Bronchial epithelial cell (primary cell): ENCODE data around the gene HMCN2. TPM values are rescaled to one million over a fixed set of nuclear protein-coding genes. Genes with fewer than 3 reads are reported as not detected.
A peak's percentile ranks its signal among the peaks of the same experiment; 100 is the strongest.

ENCODE experiments used
- DNase-seq: peaks from one replicate; pipeline ENCODE4 v3.0.0-alpha.2; 2010; ENCODE audit warnings: low read depth
- FAIRE-seq: peaks from 2 replicates; lab custom pipeline; 2011; peaks lifted over from hg19 to GRCh38; lab: Jason Lieb, UNC
- H3K27me3 ChIP-seq: 2 replicates; pipeline ENCODE4 v1.5.1; 2011; ENCODE audit warnings: low read length; ENCODE audit not compliant: control insufficient read depth, insufficient read depth
- H3K36me3 ChIP-seq: 2 replicates; pipeline ENCODE4 v1.5.1; 2011; ENCODE audit warnings: low read length; ENCODE audit not compliant: control insufficient read depth, insufficient read depth
- H3K4me3 ChIP-seq: 2 replicates; pipeline ENCODE4 v1.5.1; 2011; ENCODE audit warnings: mild to moderate bottlenecking, low read depth, low read length, control low read depth
- CTCF ChIP-seq: IDR thresholded peaks from 2 replicates; pipeline ENCODE4 v1.5.1; 2011; ENCODE audit warnings: mild to moderate bottlenecking, moderate library complexity, low read length, control low read depth, inconsistent platforms; ENCODE audit not compliant: insufficient read depth, severe bottlenecking
- total RNA-seq: library from RNA; depleted of rRNA; stranded (reverse); fragments of >200 nt; gene quantifications from 2 replicates; pipeline ENCODE4 v1.2.1, GENCODE V29; 2014

HMCN2 gene
- total RNA-seq, 1 donor from 2014 or later, result under 0.01 TPM

- DNase-seq, result peak; percentile 16
Observed at GRCh38 chr9:130406278-130406895, 140.8 kb downstream of the HMCN2 start.

GRCh38 chr9:130407916-130408663, 142.5 kb downstream of the HMCN2 start:
- Histone ChIP-seq H3K27me3 (peaks cover under 1% of the 10 kb centered on the region), H3K4me3 (no peak overlapping the region), H3K36me3 (no peaks in the 10 kb centered on the region)
- DNase-seq (no peak), FAIRE-seq (peak; percentile 66)
- TF ChIP-seq CTCF, result no peak

More at GRCh38 chr9:130406278-130406895, 140.8 kb downstream of the HMCN2 start:
- no peak for TF ChIP-seq CTCF
- H3K27me3 ChIP-seq, result no peaks in the 10 kb centered on the region
- no peak for FAIRE-seq
- H3K36me3 ChIP-seq, result no peaks in the 10 kb centered on the region
- no peak overlapping the region for H3K4me3 ChIP-seq

GRCh38 chr9:130408669-130409068, 143.1 kb downstream of the HMCN2 start:
- Histone ChIP-seq H3K4me3 (no peak overlapping the region), H3K36me3 (no peaks in the 10 kb centered on the region), H3K27me3 (peaks cover 3% of the 10 kb centered on the region)
- TF ChIP-seq CTCF, result no peak
- FAIRE-seq (no peak), DNase-seq (no peak)

GRCh38 chr9:130409246-130409645, 143.7 kb downstream of the HMCN2 start:
- FAIRE-seq (no peak), DNase-seq (no peak)
- peaks cover 3% of the 10 kb centered on the region for H3K27me3 ChIP-seq

GRCh38 chr9:130410443-130410842, 144.9 kb downstream of the HMCN2 start:
- FAIRE-seq (no peak), DNase-seq (no peak)
- Histone ChIP-seq H3K36me3 (no peaks in the 10 kb centered on the region), H3K4me3 (no peak overlapping the region), H3K27me3 (peaks cover 3% of the 10 kb centered on the region)
- no peak for TF ChIP-seq CTCF

More at GRCh38 chr9:130409246-130409645, 143.7 kb downstream of the HMCN2 start:
- H3K4me3 ChIP-seq, result no peak overlapping the region
- no peak for TF ChIP-seq CTCF
- no peaks in the 10 kb centered on the region for H3K36me3 ChIP-seq

- DNase-seq (no peak), FAIRE-seq (no peak)
- Histone ChIP-seq H3K4me3 (no peak overlapping the region), H3K36me3 (no peaks in the 10 kb centered on the region), H3K27me3 (peaks cover 3% of the 10 kb centered on the region)
- no peak for TF ChIP-seq CTCF
Observed at GRCh38 chr9:130411566-130411915, 146.0 kb downstream of the HMCN2 start.
